ENCODE data around the gene CAMTA1. TPM values are rescaled to one million over a fixed set of nuclear protein-coding genes. Genes with fewer than 3 reads are reported as not detected.

Gene CAMTA1
- polyA plus RNA-seq, 1 of the 3 experiments (the other 2 are of a cell fraction), result 63.1 TPM

DNA sequence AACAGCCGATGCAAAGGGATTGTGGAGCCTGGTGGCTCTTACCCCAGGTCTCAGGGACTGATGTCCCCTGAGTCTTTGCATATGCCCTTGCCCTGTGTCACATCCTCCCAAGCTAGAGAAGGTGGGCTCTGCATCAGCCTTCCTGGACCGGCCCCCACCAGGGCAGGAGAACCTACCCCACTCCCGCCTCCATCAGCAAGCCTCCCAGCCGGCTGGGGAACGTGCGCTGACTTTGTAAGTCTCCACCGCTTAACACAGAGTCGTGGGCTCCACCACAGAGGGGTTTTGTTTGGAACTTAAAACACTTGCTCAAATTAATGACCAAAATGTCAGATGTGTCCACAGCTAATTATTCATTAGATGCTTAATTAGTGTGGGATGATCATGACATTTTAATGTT, 730.6 kb downstream of the CAMTA1 start:
- Histone ChIP-seq H3K4me1 (ENCODE audit: control insufficient read depth in 1 of 2, insufficient read depth in 2 of 2, low read depth in 1 of 2, low read length in 1 of 2) (peaks cover 0 to 29% of the 10 kb centered on the region in 2 experiments; a peak in 1 of 4 replicates), H3K9me2 (no peaks in the 10 kb centered on the region), H3K9ac (no peak overlapping the region), H3K27ac (ENCODE audit: low read depth in 2 of 2, low read length in 1 of 2) (no peak overlapping the region), H3K4me3 (ENCODE audit: low read depth in 2 of 2, low read length in 1 of 2) (no peak overlapping the region), H3F3A (replicated peaks; ENCODE audit: insufficient read depth) (no peaks in the 10 kb centered on the region), H3K27me3 (ENCODE audit: insufficient read depth) (no peaks in the 10 kb centered on the region), H3K79me2 (ENCODE audit: insufficient read depth) (no peaks in the 10 kb centered on the region), H2AFZ (ENCODE audit: low read depth) (no peak overlapping the region), H3K4me2 (no peak overlapping the region), H4K20me1 (ENCODE audit: insufficient read depth) (no peaks in the 10 kb centered on the region), H3K9me3 (no peaks in the 10 kb centered on the region), H3K36me3 (replicated peaks in 1 of 2; ENCODE audit: control insufficient read depth in 1 of 2, insufficient read depth in 2 of 2, low read length in 1 of 2) (no peaks in the 10 kb centered on the region)
- CTCF ChIA-PET, result interaction anchor here (0.5 to 2.7 kb wide), 17 partner anchors 8 to 473 kb away, joined by 3 to 16 read pairs (median 4); no protein-coding TSS in a partner anchor
- no peak for TF ChIP-seq TEAD4 (IDR thresholded peaks at IDR 0.05; ENCODE audit: borderline replicate concordance, insufficient read depth)
- no peak for TF ChIP-seq ELF1 (IDR thresholded peaks at IDR 0.05)
- no peak for TF ChIP-seq RAD21 (IDR thresholded peaks at IDR 0.05; ENCODE audit: low read length)
- TF ChIP-seq MXI1 (IDR thresholded peaks at IDR 0.05; ENCODE audit: low read depth, low read length), result no peak
- no peak for TF ChIP-seq JUND (IDR thresholded peaks at IDR 0.05)
- no peak for TF ChIP-seq SMC3 (IDR thresholded peaks at IDR 0.05; ENCODE audit: low read depth, low read length)
- no peak for TF ChIP-seq TAF1 (IDR thresholded peaks at IDR 0.05; ENCODE audit: borderline replicate concordance, low read depth, low read length)
- TF ChIP-seq FOXM1 (IDR thresholded peaks at IDR 0.05; ENCODE audit: low read depth), result no peak
- no peak for TF ChIP-seq REST (IDR thresholded peaks at IDR 0.05; ENCODE audit: low read depth, low read length)
- TF ChIP-seq, protein P1, sequence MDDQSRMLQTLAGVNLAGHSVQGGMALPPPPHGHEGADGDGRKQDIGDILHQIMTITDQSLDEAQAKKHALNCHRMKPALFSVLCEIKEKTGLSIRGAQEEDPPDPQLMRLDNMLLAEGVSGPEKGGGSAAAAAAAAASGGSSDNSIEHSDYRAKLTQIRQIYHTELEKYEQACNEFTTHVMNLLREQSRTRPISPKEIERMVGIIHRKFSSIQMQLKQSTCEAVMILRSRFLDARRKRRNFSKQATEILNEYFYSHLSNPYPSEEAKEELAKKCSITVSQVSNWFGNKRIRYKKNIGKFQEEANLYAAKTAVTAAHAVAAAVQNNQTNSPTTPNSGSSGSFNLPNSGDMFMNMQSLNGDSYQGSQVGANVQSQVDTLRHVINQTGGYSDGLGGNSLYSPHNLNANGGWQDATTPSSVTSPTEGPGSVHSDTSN (IDR thresholded peaks at IDR 0.05), result no peak
- TF ChIP-seq TCF12 (IDR thresholded peaks at IDR 0.05), result no peak
- no peak for TF ChIP-seq RFX5 (IDR thresholded peaks at IDR 0.05; ENCODE audit: low read length)
- TF ChIP-seq RXRA (IDR thresholded peaks at IDR 0.05; ENCODE audit: borderline replicate concordance, low read depth), result no peak
- TF ChIP-seq RCOR1 (IDR thresholded peaks at IDR 0.05; ENCODE audit: low read length), result no peak
- no peak for TF ChIP-seq GABPA (IDR thresholded peaks at IDR 0.05; ENCODE audit: low read depth)
- no peak for TF ChIP-seq FOSL2 (IDR thresholded peaks at IDR 0.05; ENCODE audit: borderline replicate concordance, low read depth)
- TF ChIP-seq POLR2AphosphoS5 (IDR thresholded peaks at IDR 0.05; ENCODE audit: low read depth, low read length), result no peak
- TF ChIP-seq NFIC (IDR thresholded peaks at IDR 0.05; ENCODE audit: borderline replicate concordance), result no peak
- TF ChIP-seq FOXJ3 (CRISPR knock-in tag; IDR thresholded peaks at IDR 0.05), result no peak
- POLR2A ChIA-PET, result interaction anchor here (0.9 kb wide), 1 partner anchor 56 kb away, joined by 3 read pairs; no protein-coding TSS in a partner anchor
- WGBS (ENCODE audit: low lambda C conversion rate), result 86% methylated on average over 5 of the region's 8 CpGs
- no peak for DNase-seq
